Hepatic stellate cell (primary cell): ENCODE results near the gene CFAP92.

ENCODE experiments used
- DNase-seq: peaks from one replicate; pipeline ENCODE4 v3.0.0; 2011; ENCODE audit warnings: low spot score

The CFAP92 gene

DNA sequence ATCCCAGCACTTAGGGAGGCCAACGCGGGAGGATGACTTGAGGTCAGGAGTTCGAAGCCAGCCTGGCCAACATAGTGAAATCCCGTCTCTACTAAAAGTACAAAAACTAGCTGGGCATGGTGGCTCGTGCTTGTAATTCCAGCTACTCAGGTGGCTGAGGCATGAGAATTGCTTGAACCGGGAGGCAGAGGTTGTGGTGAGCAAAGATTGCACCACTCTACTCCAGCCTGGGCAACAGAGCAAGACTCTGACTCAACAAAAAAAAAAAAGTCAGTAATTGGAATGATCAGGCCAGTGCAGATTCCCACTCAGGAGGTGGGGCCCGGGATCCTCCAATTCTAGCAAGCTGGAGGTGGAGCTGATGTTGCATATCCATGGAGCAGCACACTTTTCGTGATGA is 5.6 kb downstream of the CFAP92 start:
- DNase-seq = no peak

DNA sequence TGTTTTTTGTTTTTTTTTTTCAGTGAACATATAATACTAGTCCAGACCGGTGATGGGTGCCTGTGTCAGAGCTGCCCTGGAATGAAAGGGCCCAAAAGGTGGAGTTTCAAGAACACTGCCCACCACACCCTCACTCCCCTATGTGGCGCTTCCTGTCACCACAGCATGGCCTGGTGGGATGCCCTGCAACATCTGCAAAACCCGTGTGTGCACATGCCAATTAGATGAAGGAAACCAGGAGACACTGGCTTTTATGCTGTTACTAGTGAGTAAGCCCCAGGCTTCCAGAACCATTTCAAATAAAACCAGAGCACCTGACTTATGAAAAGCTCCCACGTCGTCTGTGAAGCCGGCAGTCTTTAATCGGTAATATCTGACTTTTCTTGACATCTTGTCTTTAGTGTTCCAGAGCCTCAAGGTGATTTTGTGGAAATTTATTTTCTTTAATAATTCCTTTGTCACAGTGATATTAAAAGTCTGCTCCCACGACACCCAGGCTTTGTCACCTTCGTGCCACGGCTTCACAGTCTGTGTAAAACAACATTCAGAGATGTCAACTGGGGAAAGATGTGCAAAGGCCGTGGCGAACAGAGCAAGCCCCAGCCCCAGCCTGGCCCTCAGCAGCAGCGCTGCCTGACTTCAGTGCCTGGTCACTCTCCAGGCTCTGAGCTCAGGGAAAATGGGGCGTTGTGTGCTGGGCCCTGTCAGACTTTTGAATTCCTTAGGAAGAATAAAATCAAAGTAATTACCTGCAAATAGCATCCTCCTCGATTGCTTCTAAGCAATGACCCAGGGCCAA is 6.4 kb downstream of the CFAP92 start:
- no peak for DNase-seq

DNA sequence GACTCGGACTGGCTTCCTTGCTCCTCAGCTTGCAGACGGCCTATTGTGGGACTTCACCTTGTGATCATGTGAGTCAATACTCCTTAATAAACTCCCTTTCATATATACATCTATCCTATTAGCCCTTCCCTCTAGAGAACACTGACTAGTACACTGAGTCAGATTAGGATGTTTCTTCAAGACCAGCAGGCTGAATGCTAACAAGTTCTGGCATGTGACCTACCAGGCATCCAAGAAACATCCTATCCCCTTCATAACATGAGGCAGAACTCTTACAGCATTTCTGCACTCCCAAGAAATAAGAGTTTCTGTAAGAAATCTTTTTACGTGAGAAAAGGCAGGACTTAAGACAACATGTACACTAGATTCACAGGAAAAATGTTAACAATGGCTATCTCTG is 9.3 kb downstream of the CFAP92 start:
- DNase-seq = no peak

DNA sequence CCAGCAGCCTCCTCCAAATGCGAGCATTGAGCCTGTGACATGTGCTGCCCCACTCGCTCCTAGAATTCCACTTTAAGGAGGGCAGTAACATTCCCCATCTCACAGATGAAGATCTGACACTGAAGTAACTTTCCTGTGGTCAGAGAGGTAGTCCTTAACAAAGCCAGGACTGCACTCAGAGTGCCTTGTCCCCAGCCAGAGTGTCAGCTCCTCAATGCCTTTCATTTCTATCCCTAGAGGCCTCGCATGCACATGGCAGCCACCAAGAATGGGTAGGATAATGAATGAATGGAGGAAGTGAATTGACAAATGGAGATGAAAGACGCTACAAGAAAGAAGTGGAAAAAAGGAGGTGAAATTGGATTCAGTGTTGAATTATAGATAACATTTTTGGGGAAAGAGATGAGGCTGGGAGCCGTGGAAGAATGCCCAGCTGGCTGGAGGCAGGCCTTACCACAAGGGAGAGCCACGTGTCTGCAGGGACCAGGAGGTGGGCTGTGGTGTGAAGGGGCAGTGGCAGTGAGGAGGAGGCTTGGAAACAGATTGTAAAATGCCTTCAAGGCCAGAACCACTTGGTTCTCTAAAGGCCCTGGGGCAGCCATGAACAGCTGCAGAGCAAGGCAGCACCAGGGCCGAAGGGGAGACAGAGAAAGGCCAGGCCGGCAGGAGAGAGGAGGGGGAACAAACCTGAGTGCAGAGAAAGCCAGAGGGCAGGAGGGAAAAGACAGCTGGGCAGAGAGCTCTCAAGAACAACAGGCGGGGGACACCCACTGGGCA is 10.4 kb downstream of the CFAP92 start:
- no peak for DNase-seq

DNA sequence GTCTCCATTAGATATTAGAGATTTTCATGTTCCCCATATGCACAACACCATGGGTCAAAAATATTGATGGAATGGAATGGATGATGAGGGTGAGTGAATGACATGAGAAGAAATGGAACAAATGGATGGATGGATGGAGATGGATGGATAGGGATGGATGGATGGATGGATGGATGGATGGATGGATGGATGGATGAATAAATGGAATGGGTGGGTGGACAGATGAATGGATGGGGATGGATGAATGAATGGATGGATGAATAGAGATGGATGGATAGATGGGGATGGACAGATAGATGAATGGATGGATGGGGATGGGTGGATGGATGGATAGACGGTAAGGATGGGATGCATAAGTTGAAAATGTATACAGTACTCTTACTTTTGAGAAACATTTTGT is 18.6 kb downstream of the CFAP92 start:
- no peak for DNase-seq

DNA sequence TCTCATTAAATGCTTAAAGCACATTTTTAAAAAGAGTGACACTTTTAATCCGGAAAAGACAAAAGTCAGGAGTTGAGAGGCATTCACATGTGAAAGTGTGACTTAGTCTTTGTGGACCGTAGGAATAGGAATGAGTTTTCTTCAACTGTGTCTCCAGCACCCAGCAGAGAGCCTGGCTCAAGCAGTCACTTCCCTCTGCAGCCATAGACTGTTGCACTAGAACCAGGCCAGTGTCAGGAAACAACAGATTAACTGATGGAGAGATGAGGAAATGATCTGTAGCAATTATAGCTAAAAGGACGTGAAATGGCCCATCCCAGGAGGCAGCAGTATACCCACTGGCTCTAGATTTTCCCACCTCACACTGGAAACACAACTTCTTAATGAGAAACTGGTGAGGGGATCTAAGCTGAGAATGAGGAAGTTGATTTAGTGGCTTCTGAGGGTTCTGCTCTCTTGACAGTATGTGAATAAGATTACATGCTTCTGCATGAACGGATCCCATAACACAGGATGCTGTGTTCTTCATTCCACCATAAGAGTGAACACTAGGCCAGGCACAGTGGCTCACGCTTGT is 19.8 kb downstream of the CFAP92 start:
- DNase-seq = no peak

DNA sequence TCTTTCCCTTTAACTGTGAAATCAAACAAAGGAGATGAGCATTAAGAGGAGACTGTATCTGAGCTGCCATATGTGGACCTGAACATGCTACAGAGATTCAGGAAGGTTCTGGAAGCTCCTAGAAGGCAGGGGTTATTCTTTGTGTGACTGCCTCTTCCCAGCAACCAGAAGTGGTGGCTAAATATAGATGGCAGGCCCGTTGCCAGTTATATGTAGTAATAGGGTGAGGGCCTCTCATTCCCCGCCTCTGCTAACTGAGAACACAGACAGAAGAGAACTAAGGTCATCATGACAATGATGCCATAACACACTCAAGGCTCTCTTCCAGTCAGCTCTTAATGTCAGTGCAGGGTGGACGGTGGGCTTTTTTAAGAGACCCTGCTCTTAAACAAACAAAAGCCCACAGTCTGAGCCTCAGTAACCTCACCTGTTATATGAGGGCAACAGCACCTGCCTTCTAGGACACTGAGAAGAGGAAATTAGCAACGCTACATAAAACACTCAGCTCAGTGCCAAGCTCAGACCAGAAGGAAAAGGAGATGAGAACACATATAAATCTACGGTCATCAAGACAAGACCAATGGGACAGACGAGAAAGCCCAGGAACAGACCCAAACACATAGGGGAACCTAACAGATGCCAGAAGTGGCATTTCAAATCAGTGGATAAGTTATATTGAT is 22.3 kb downstream of the CFAP92 start:
- no peak for DNase-seq

DNA sequence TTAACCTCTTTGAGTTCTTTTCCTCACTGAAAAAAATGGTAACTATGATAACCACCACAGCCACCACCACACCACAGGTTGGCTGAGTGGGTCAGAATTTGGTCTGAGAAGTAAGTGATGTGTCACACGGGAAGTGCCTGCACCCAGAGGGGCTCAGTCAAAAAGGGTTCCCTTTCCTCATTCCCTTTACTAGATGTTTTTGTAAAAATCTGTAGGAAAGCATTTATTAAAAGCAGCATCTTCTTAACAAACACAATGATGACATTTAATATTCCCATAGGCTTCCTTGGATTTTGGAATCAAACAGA is 23.2 kb downstream of the CFAP92 start:
- DNase-seq = no peak

DNA sequence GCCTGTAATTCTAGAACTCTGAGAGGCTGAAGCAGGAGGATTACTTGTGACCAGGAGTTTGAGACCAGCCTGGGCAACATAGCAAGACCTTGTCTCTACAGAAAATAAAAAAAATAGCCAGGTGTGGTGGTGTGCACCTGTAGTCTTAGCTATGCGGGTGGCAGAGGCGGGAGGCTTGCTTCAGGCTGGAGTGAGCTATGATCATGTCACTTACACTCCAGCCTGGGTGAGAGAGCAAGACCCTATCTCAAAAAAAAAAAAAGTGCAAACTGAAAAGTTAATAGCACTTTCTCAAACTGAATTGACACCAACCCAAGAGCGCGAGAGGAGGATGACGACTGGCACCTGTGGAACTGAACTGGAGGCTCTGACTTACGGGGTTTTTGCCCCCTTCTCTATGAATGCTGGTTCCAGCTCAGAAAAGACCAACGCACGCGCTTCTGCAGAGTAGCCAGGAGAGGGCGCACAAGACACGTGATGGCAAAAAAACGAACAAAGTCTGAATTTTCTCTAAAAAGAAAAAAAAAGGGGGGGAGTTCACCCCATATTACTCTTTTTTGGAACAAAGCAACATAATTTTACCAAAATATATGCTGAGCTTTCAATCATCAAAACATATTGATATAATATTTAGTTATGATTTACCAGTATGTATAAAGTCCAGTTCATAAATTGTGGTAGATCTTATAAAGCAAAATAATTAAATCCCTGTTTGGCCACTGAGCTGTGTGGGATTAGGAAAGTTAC is 23.7 kb downstream of the CFAP92 start:
- DNase-seq = no peak

DNA sequence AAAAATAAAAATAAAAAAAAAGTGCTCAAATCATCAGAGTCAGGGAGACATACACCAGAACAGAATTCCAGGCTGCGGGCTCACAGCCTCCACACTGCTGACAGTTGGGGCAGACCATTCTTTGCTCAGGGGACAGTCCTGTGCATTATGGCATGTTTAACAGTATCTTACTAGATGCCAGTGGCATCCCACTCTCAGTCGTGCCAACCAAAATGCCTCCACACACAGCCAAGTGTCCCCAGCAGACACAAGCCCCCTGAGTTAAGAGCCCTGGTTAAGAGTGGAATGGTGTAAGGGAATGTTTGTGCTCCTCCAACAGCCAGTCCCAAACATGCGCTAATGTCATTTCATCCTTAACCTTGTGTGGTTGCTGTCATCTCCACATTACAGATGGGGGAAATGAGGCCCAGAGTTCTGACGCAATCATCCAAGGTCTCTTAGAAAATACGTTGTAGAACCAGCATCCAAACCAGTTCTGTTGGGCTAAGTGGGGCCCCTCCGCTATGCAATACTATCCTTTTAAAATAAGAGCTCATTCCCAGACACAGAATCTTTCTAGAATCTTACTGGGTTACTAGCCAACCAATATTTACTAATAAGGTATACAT is 26.0 kb downstream of the CFAP92 start:
- no peak for DNase-seq

DNA sequence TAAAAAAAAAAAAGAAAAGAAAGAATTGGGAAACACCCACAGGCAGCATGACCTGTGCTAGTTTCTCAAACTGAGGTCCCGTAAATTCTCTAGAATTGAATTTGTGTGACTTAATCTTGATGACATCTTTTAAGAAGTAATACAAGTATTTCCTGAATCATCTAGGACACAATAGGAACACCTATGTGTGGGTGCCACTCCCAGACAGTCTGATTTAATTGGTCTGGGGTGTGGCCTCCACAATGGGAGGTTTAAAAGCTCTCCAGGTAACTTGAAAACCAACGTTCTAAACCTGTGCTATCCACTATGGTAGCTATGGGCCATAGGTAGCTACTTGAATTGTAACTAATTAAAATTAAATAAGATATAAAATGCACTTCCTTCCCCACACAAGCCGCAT is 28.1 kb downstream of the CFAP92 start:
- no peak for DNase-seq

DNA sequence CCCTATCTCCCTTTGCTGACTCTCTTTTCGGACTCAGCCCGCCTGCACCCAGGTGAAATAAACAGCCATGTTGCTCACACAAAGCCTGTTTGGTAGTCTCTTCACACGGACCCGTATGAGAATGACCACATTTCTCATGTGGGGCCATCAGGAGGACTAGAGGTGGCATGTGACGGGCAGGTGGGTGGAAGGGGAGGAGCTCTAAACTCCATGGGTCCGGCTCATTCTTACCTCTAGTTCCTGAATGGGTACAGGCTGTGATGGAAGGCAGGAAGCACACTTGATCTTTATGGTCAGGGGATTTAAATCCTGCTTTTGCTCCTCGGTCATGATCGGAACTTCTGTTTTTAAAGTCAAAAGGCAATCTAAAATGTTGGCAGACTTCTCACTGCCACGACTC is 28.6 kb downstream of the CFAP92 start:
- no peak for DNase-seq

DNA sequence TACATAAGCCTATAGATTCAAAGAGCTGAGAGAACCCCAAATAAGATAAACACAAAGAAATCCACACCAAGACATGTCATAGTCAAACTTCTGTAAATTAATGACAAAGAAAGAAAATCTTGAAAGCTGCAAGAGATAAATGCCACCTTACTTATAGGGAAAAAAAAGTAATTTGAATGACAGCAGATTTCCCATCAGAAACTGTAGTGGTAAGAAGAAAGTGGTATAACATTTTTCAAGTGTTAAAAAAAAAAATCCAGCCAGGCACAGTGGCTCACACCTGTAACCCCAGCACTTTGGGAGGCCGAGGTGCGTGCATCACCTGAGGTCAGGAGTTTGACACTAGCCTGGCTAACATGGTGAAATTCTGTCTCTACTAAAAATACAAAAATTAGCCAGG is 37.4 kb downstream of the CFAP92 start:
- no peak for DNase-seq

DNA sequence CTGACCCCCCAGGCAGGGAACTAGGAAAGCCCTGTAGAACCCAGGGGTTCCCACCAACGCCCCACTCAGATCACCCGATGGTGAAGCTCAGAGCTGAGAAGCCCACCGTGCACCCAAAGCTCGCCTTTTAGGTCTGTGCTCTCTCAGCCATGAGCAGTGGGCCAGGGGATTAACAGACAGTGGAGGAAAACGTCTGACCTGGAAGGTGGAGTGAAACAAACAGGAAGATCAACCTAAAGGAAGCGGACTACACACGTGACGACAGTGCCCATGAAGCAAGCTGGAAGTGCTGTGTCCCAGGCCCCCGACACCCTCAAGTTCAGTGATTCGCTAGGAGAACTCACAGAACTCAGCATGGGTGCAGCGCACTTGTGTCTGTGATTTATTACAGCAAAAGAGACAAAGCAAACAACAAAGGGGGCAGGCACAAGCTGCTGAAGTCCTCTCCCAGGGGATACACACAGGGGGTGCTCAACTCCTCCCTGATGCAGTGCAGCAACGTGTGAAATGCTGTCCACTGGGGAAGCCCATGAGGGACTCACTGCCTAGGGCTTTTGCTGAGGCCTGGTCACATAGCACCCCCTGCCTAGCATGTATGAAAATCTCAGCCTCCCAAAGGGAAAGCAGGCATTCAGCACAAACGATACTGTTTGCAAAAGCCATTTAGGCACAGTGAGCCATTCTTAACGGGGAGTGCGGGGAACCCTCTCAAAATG is 43.5 kb downstream of the CFAP92 start:
- DNase-seq = no peak

DNA sequence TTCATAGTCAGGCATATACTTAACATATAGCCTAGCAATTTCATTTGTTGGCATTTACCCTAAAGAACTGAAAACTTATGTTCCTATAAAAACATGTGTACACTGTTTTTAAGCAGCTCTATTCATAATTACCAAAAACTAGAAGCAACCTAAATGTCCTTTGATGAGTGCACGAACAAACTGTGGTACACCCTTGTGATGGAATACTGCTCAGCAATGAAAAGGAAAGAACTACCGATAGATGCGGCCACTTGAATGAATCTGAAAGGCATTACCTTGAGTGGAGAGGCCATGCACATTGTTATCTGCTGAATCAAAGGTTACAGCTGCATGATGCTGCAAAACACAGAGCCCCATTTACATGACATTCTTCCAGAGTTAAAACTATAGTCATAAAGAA is 44.7 kb downstream of the CFAP92 start:
- no peak for DNase-seq

DNA sequence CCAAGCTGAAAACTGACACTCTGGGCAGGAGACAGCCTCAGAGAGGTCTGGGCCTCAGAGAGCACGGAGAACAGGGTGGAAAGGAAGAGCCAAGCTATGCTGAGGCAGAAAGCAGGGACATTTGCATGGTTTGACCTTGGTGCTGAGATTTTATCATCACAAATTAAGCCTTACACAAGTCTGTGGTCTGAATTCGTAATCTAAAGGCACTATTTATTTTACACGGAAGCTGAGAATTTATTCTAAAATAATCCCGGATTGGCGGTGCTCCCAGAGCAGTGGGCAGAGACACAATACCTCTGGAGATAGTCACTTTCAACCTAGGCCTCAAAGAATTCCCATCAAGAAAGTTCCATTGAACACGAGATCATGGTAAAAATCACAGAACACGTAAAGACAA is 47.5 kb downstream of the CFAP92 start:
- DNase-seq = no peak

DNA sequence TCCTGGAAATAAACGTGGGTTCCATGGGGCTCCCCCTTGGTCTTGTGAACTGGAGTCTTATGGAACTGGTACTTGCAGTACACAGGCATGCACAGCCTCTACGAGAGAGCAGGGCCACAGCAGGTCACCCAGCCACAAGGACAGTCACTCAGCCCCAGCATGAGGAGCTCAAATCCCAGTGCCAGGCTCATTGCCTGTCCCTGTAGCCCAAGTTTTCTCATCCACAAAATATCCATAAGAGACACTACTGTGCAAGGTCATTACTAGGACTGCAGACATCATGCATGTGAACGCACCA is 48.0 kb downstream of the CFAP92 start:
- no peak for DNase-seq

DNA sequence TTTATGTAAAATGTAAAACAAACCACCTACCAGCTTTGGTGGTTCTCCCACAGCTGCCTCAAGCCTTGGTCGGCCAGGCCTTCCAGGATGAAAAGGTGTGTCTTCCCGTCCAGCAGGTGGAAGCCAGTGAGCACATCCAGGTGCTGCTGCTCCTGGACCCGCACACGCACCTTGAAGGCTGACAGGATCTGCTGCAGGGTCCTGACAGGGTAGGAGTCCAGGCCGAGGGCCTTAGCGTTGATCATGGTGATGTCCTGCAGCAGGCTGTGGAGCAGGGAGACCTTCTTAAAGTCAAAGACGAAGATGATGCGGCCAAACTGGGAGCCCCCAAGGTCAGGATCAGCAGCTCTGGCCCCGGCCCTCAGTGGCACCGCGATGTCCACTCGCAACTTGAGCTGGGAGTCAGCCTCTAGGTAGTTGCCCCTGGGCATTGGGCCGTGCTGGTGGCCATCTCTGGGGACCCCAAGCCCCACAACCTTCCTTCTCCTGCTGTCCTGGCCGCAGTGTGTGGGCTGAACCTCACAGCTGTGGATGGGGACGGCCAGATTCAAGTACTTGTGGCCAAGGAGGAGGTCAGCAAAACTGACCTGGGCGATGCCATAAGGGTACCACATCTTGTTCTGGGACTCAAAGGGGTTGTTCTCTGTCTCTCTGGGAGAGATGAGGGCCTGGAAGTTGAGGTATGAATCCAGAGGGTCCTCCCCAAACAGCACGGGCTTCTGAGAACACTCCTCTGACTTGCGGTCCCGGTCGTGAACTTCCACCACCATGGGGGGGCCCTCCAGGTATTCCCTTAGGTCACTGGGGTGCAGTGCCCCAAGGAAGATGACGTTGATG is 48.6 kb downstream of the CFAP92 start:
- DNase-seq = no peak

DNA sequence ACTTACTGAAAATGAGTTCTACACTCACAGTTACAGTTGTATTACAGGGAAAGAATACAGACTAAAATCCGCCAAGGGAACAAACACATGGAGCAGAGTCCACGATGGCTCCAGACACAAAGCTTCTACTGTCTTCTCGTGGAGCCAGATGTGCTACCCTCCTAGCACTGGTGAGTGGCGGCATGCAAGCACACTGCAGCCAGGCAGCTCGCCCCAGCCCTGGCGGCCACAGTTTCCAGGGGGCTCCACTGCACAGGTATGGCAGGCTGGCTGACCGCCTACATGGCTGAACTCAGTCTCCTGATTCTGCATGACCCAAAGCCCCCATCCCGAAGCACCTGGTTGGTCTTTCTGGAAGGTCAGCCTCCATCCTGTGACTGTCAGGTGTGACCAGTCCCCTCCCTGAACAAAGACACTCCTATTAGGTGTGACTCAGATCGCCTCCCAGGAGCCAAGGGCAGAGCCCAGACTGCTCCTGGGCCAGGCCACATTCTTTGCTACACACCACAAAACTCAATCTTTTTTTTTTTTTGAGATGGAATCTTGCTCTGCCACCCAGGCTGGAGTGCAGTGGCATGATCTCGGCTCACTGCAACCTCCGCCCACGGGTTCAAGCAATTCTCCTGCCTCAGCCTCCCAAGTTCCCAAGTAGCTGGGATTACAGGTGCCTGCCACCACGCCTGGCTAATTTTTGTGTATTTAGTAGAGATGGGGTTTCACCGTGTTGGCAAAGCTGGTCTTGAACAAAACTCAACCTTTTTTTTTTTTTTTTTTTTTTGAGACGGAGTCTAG is 51.5 kb downstream of the CFAP92 start:
- no peak for DNase-seq

DNA sequence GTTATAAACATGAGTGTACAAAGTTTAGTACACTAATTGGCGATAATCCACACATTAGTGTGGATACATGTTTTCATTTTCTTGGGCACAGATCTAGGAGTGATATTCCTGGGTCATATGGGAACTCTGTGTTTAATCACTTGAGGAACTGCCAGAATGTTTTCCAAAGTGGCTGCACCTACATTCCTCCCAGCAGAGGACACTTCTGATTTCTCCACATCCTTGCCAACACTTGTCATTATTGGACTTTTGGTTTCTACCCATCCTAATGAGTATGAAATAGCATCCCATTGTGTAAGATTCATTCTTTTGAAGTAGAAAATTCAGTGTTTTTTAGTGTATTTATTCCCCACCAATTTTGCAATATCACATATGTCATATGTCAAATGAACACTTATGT is 53.6 kb downstream of the CFAP92 start:
- DNase-seq = no peak
